Inflammatory macrophage treated with lipopolysaccharide for 1 hour (primary cell): ENCODE results near the gene ADAM10.
"Not testable (repeated sequence)": the region's sequence is repeated elsewhere in the genome, so short reads cannot be mapped to it uniquely, and the experiment has no call there.

ENCODE experiments used
- DNase-seq, 2 donors: peaks; one replicate each; pipeline ENCODE4 v3.0.0-alpha.2; 2020 to 2022

ADAM10 gene

GRCh38 chr15:58749532-58750337 lies at the start of gene ADAM10:
Gene ADAM10 (minus strand): TSS chr15:58749707. CDS start chr15:58749534, 173 bp downstream.
- DNase-seq = peak; percentile 99

- DNase-seq = no peak
These were observed 48.0 kb upstream of the ADAM10 start for GRCh38 chr15:58797505-58797904.

GRCh38 chr15:58795825-58796224 lies 46.3 kb upstream of the ADAM10 start:
- DNase-seq = no peak

GRCh38 chr15:58793862-58794261 lies 44.4 kb upstream of the ADAM10 start:
- DNase-seq = no peak

- DNase-seq = no peak
These were observed 38.7 kb upstream of the ADAM10 start for GRCh38 chr15:58788056-58788710.

- DNase-seq = no peak
These were observed 35.8 kb upstream of the ADAM10 start for GRCh38 chr15:58785355-58785754.

- DNase-seq = no peak
These were observed 30.0 kb upstream of the ADAM10 start for GRCh38 chr15:58779554-58779953.

GRCh38 chr15:58777107-58777506 lies 27.6 kb upstream of the ADAM10 start:
- DNase-seq = no peak

- DNase-seq = no peak
These were observed 25.9 kb upstream of the ADAM10 start for GRCh38 chr15:58775402-58775801.

GRCh38 chr15:58773024-58773423 lies 23.5 kb upstream of the ADAM10 start:
- no peak for DNase-seq

- DNase-seq = no peak
These were observed 22.2 kb upstream of the ADAM10 start for GRCh38 chr15:58771621-58772250.

GRCh38 chr15:58770857-58771620 lies 21.5 kb upstream of the ADAM10 start, which contains the start of gene MINDY2:
Gene MINDY2 (plus strand): TSS chr15:58771302. CDS start chr15:58771396, 94 bp downstream.
- DNase-seq = peak; percentile 99 to 100

- no peak for DNase-seq
These were observed 21.0 kb upstream of the ADAM10 start for GRCh38 chr15:58770519-58770856.

GRCh38 chr15:58768601-58769004 lies 19.1 kb upstream of the ADAM10 start:
- DNase-seq = not testable (repeated sequence)

- no peak for DNase-seq
These were observed 16.8 kb upstream of the ADAM10 start for GRCh38 chr15:58766290-58766689.

- DNase-seq = no peak
These were observed 15.0 kb upstream of the ADAM10 start for GRCh38 chr15:58764468-58764867.

GRCh38 chr15:58762731-58763130 lies 13.2 kb upstream of the ADAM10 start:
- DNase-seq = no peak

- DNase-seq = no peak
These were observed 12.8 kb upstream of the ADAM10 start for GRCh38 chr15:58762285-58762684.

- DNase-seq = no peak
These were observed 11.5 kb upstream of the ADAM10 start for GRCh38 chr15:58761010-58761388.

- DNase-seq = no peak
These were observed 11.0 kb upstream of the ADAM10 start for GRCh38 chr15:58760385-58761009.

GRCh38 chr15:58758141-58758540 lies 8.6 kb upstream of the ADAM10 start:
- no peak for DNase-seq

- no peak for DNase-seq
These were observed 6.4 kb upstream of the ADAM10 start for GRCh38 chr15:58755956-58756355.

GRCh38 chr15:58755350-58755749 lies 5.8 kb upstream of the ADAM10 start:
- no peak for DNase-seq
